ENCODE results near the gene APOBEC3A.
"Not testable (repeated sequence)": the region's sequence is repeated elsewhere in the genome, so short reads cannot be mapped to it uniquely, and the experiment has no call there.

The APOBEC3A gene

GRCh38 chr22:38981992-38982927, 24.9 kb downstream of the APOBEC3A start, which contains the start of gene APOBEC3B:
Gene APOBEC3B, plus strand, starts transcription at chr22:38982347. Its CDS starts 107 bp downstream, at chr22:38982454.
- peak; percentile 97 for DNase-seq

GRCh38 chr22:38984224-38984623, 26.8 kb downstream of the APOBEC3A start:
- peak; percentile 65 for DNase-seq

- peak; percentile 98 for DNase-seq
Observed at GRCh38 chr22:38984784-38985757, 27.7 kb downstream of the APOBEC3A start.

GRCh38 chr22:38986629-38987028, 29.2 kb downstream of the APOBEC3A start:
- no peak for DNase-seq

- no peak for DNase-seq
Observed at GRCh38 chr22:38987171-38987895, 29.9 kb downstream of the APOBEC3A start.

- DNase-seq = no peak
Observed at GRCh38 chr22:38989466-38989865, 32.1 kb downstream of the APOBEC3A start.

- DNase-seq = peak; percentile 80
Observed at GRCh38 chr22:38992871-38993371, 35.5 kb downstream of the APOBEC3A start.

GRCh38 chr22:38996105-38996504, 38.7 kb downstream of the APOBEC3A start:
- DNase-seq = no peak

- no peak for DNase-seq
Observed at GRCh38 chr22:38997518-38997917, 40.1 kb downstream of the APOBEC3A start.

- peak; percentile 87 for DNase-seq
Observed at GRCh38 chr22:39003165-39003638, 45.8 kb downstream of the APOBEC3A start.

- no peak for DNase-seq
Observed at GRCh38 chr22:39007177-39007576, 49.8 kb downstream of the APOBEC3A start.

GRCh38 chr22:39008271-39008850, 51.0 kb downstream of the APOBEC3A start:
- DNase-seq = not testable (repeated sequence)

- no peak for DNase-seq
Observed at GRCh38 chr22:39010946-39011345, 53.5 kb downstream of the APOBEC3A start.
